K562 (cell line): ENCODE results near the gene CFAP92. TPM values are rescaled to one million over a fixed set of nuclear protein-coding genes. Genes with fewer than 3 reads are reported as not detected.

ENCODE experiments used
- ATAC-seq: fragments of 200-7000 bp; cut with Tn5 transposase; 3 replicates; pipeline ENCODE4 v1.9.1; 2020; ENCODE audit warnings: moderate library complexity
- BruUV-seq: library from RNA; stranded (reverse); fragments of 400-500 nt; replicated peaks from 2 replicates; lab custom pipeline; 2021; lab: Mats Ljungman, UMichigan
- CTCF ChIA-PET: fragments of 300-600 bp; formaldehyde crosslinking; extraction: SDS; loops from one replicate; lab custom pipeline; 2021; ENCODE audit warnings: low intra/inter-chr PET ratio; lab: Yijun Ruan, JAX
- POLR2A ChIA-PET: fragments of 300-600, 350-650 bp; sonication (Branson Sonifier 250); formaldehyde crosslinking; extraction: SDS; loops from one replicate; lab custom pipeline; 2021; ENCODE audit warnings: antibody characterized with exemption, inconsistent platforms; lab: Yijun Ruan, JAX
- DNase-seq, 4 experiments: peaks; one replicate each; pipeline versions ENCODE4 v3.0.0 to v3.0.0-alpha.2; 2011 to 2018; ENCODE audit warnings: low spot score in 3 of 4, mixed read lengths in 3 of 4; ENCODE audit errors: extremely low read depth in 1 of 4
- FAIRE-seq: peaks from 2 replicates; lab custom pipeline; 2011; peaks lifted over from hg19 to GRCh38; lab: Jason Lieb, UNC
- H2AFZ ChIP-seq: 2 replicates; pipeline ENCODE4 v1.6.0; 2011; ENCODE audit warnings: low read depth, low read length, control low read depth, inconsistent platforms
- H3K27ac ChIP-seq: fragments of 200-600 bp; 3 replicates; pipeline ENCODE4 v1.8.0; 2011; ENCODE audit warnings: low read depth, mild to moderate bottlenecking, control low read depth, inconsistent platforms, low read length, moderate library complexity, mixed read lengths; ENCODE audit errors: extremely low read depth
- H3K27me3 ChIP-seq, 2 experiments: fragments of 300-600 bp in 1 of 2; 2 replicates in 1 of 2; 3 replicates in 1 of 2; pipeline versions ENCODE4 v1.6.0 to v1.8.0; 2011; ENCODE audit warnings: inconsistent platforms in 2 of 2, low read length in 2 of 2, mild to moderate bottlenecking in 1 of 2, mixed read lengths in 1 of 2, moderate library complexity in 1 of 2; ENCODE audit not compliant: control insufficient read depth in 2 of 2, insufficient read depth in 2 of 2
- H3K36me3 ChIP-seq: fragments of 300-600 bp; 3 replicates; pipeline ENCODE4 v1.8.0; 2011; ENCODE audit warnings: mild to moderate bottlenecking, low read length, inconsistent platforms; ENCODE audit not compliant: control insufficient read depth, insufficient read depth
- H3K4me1 ChIP-seq, 2 experiments: fragments of 200-600 bp in 1 of 2; replicated peaks in 1 of 2; 2 replicates in 1 of 2; 3 replicates in 1 of 2; pipeline versions ENCODE4 v1.5.1 to v1.8.0; 2011; ENCODE audit warnings: inconsistent platforms in 2 of 2, low read length in 2 of 2, mild to moderate bottlenecking in 1 of 2, mixed read lengths in 1 of 2, moderate library complexity in 1 of 2; ENCODE audit not compliant: control insufficient read depth in 2 of 2, insufficient read depth in 2 of 2
- H3K4me2 ChIP-seq: 2 replicates; pipeline ENCODE4 v1.6.1; 2011; ENCODE audit warnings: low read length, control low read depth, inconsistent platforms, mixed read lengths; ENCODE audit not compliant: insufficient read depth
- H3K4me3 ChIP-seq: fragments of 200-600 bp; sonication (generic), shearing (Covaris generic); 2 replicates; pipeline ENCODE4 v1.5.1; 2016; ENCODE audit warnings: control low read depth, inconsistent platforms
- H3K79me2 ChIP-seq: fragments of 200-600 bp; 3 replicates; pipeline ENCODE4 v1.8.0; 2011; ENCODE audit warnings: low read length, inconsistent platforms; ENCODE audit not compliant: control insufficient read depth, insufficient read depth
- H3K9ac ChIP-seq, 2 experiments: 2 replicates each; pipeline versions ENCODE4 v1.6.0 to v1.6.1; 2011; ENCODE audit warnings: low read depth in 2 of 2, low read length in 2 of 2, control low read depth in 1 of 2, inconsistent platforms in 1 of 2, mild to moderate bottlenecking in 1 of 2, mixed read lengths in 1 of 2; ENCODE audit not compliant: insufficient read depth in 1 of 2
- H3K9me1 ChIP-seq: one replicate; pipeline ENCODE4 v1.6.0; 2011; ENCODE audit warnings: inconsistent platforms, mild to moderate bottlenecking, low read length, moderate library complexity; ENCODE audit not compliant: control insufficient read depth, insufficient read depth
- H3K9me3 ChIP-seq: replicated peaks from 2 replicates; pipeline ENCODE4 v1.5.1; 2011; ENCODE audit warnings: low read depth, low read length, inconsistent platforms; ENCODE audit not compliant: control insufficient read depth, insufficient read depth
- H4K20me1 ChIP-seq: replicated peaks from 2 replicates; pipeline ENCODE4 v1.6.1; 2011; ENCODE audit warnings: low read length, inconsistent platforms, mixed read lengths; ENCODE audit not compliant: control insufficient read depth, insufficient read depth
- CBX5 ChIP-seq: IDR thresholded peaks from 2 replicates; pipeline ENCODE4 v1.6.1; 2014; ENCODE audit warnings: low read depth, borderline replicate concordance
- DIDO1 ChIP-seq: fragments of 450-650 bp; IDR thresholded peaks from 2 replicates; pipeline ENCODE4 v1.6.1; 2016; ENCODE audit warnings: low read depth, missing biosample characterization, missing genetic modification characterization
- FIP1L1 ChIP-seq: fragments of 200-400 bp; formaldehyde crosslinking; IDR thresholded peaks from 2 replicates; pipeline ENCODE4 v1.6.1; 2018; ENCODE audit warnings: mild to moderate bottlenecking, low read depth, low read length; ENCODE audit not compliant: poor library complexity, severe bottlenecking
- GATAD2B ChIP-seq: fragments of 450-650 bp; IDR thresholded peaks from 2 replicates; pipeline ENCODE4 v1.6.1; 2017; ENCODE audit warnings: mild to moderate bottlenecking, borderline replicate concordance
- HDAC3 ChIP-seq: fragments of 450-650 bp; IDR thresholded peaks from 2 replicates; pipeline ENCODE4 v1.6.1; 2018; ENCODE audit warnings: borderline replicate concordance, mild to moderate bottlenecking, moderate library complexity; ENCODE audit not compliant: partially characterized antibody
- HMGN3 ChIP-seq: IDR thresholded peaks from 2 replicates; pipeline ENCODE4 v1.6.1; 2011; ENCODE audit warnings: borderline replicate concordance, low read depth, mild to moderate bottlenecking, mixed read lengths, low read length; ENCODE audit not compliant: insufficient read length; ENCODE audit errors: extremely low read depth
- PHF20 ChIP-seq: fragments of 450-650 bp; IDR thresholded peaks from 2 replicates; pipeline ENCODE4 v1.6.1; 2018; ENCODE audit not compliant: partially characterized antibody
- RFX5 ChIP-seq: IDR thresholded peaks from 2 replicates; pipeline ENCODE4 v1.6.1; 2011; ENCODE audit warnings: low read depth, mild to moderate bottlenecking, improper control_type of control experiment, low read length
- SRSF3 ChIP-seq: fragments of 200-400 bp; formaldehyde crosslinking; IDR thresholded peaks from 2 replicates; pipeline ENCODE4 v1.6.1; 2016; ENCODE audit warnings: mild to moderate bottlenecking, low read length, moderate library complexity; ENCODE audit not compliant: insufficient read depth
- TAF15 ChIP-seq: fragments of 200-400 bp; formaldehyde crosslinking; IDR thresholded peaks from 2 replicates; pipeline ENCODE4 v1.6.1; 2017; ENCODE audit warnings: mild to moderate bottlenecking, low read depth, low read length, moderate library complexity
- TRIM28 ChIP-seq: fragments of 450-650 bp; IDR thresholded peaks from 2 replicates; pipeline ENCODE4 v1.6.1; 2017
- WGBS: fragments of 100-300 bp; shearing (Covaris generic); methylation state at CpG from one replicate; pipeline ENCODE4 v1.1.6; 2016; ENCODE audit warnings: low coverage, mixed read lengths; ENCODE audit not compliant: insufficient coverage; ENCODE audit errors: missing lambda C conversion rate; 5-methylcytosine and 5-hydroxymethylcytosine counted together
- in situ Hi-C: fragments of 300-500 bp; cut with MboI; formaldehyde crosslinking; loops from 4 replicates; pipeline ENCODE4 v1.15.0; 2018; ENCODE audit warnings: inconsistent platforms, mixed read lengths
- intact Hi-C: fragments of 100-400 bp; cut with micrococcal nuclease; formaldehyde crosslinking; loops from 2 replicates; pipeline ENCODE4 v1.14.2; 2022
- polyA plus RNA-seq, 8 experiments: library from polyadenylated mRNA; depleted of rRNA in 4 of 8; stranded (reverse) in 5 of 8; unstranded in 3 of 8; fragments of >200 nt; fragmentation: Nextera tagmentation in 2 of 8; fragmentation: Illumina TruSeq in 1 of 8; extraction: Ambion mirVana in 2 of 8; extraction: Trizol in 1 of 8; gene quantifications; 2 replicates each; pipeline versions ENCODE4 v1.2.1 to v1.2.3, GENCODE V29; 2011 to 2014; ENCODE audit warnings: inconsistent platforms in 1 of 8, missing spikeins in 1 of 8
- total RNA-seq, 7 experiments: library from RNA; depleted of rRNA in 6 of 7; stranded (reverse); fragments of >200 nt in 6 of 7; fragmentation: Illumina TruSeq in 2 of 7; extraction: Trizol in 2 of 7; gene quantifications; 2 replicates each; pipeline versions ENCODE4 v1.2.1 to v1.2.3, GENCODE V29; 2011 to 2021; ENCODE audit warnings: low replicate concordance in 1 of 7
- TF ChIP-seq, protein P1 (sequence below), 2 experiments: fragments of 450-650 bp; IDR thresholded peaks; 2 replicates each; pipeline ENCODE4 v1.6.1; 2016; ENCODE audit warnings: mild to moderate bottlenecking in 2 of 2, borderline replicate concordance in 1 of 2, low read depth in 1 of 2, moderate library complexity in 1 of 2

Gene CFAP92
- total and polyA plus RNA-seq, 9 of the 15 experiments (the other 6 are each of a cell fraction or from before 2014, with no cell fraction given), result 0.06 to 0.62 (median 0.36) TPM

GRCh38 chr3:128867200-128868125 lies 126.4 kb downstream of the CFAP92 start:
- ATAC-seq (no peak), DNase-seq (no peak), FAIRE-seq (no peak)
- no peaks in the 10 kb centered on the region for H3K9me3 ChIP-seq
- no peak overlapping the region for H3K9ac ChIP-seq
- no peaks in the 10 kb centered on the region for H3K36me3 ChIP-seq
- BruUV-seq, result no TSS peak
- H3K27ac ChIP-seq, result no peak overlapping the region
- no peaks in the 10 kb centered on the region for H3K9me1 ChIP-seq
- no peak overlapping the region for H2AFZ ChIP-seq
- H3K4me3 ChIP-seq, result no peak overlapping the region
- no peaks in the 10 kb centered on the region for H4K20me1 ChIP-seq
- in situ Hi-C loops (loop anchor here (5.0 kb wide), 1 partner anchor 615 kb away; no protein-coding TSS in a partner anchor), intact Hi-C loops (no loop called here)
- ChIA-PET POLR2A (interaction anchor here (0.5 to 0.9 kb wide), 4 partner anchors 12 to 265 kb away, joined by 3 to 5 read pairs (median 3); no protein-coding TSS in a partner anchor), CTCF (interaction anchor here (0.6 kb wide), 1 partner anchor 720 kb away, joined by 4 read pairs; no protein-coding TSS in a partner anchor)
- H3K4me1 ChIP-seq, result peaks cover 11 to 20% of the 10 kb centered on the region in 2 experiments
- no peaks in the 10 kb centered on the region for H3K27me3 ChIP-seq
- 44% methylated on average over 4 of the region's 4 CpGs for WGBS
- H3K4me2 ChIP-seq, result no peak overlapping the region
- H3K79me2 ChIP-seq, result no peaks in the 10 kb centered on the region
- TF ChIP-seq PHF20, result peak; percentile 59
- no peak for TF ChIP-seq CBX5
- TF ChIP-seq SRSF3, result no peak
- no peak for TF ChIP-seq HMGN3
- TF ChIP-seq GATAD2B, result no peak
- no peak for TF ChIP-seq TRIM28
- TF ChIP-seq TAF15, result no peak
- TF ChIP-seq, protein P1, sequence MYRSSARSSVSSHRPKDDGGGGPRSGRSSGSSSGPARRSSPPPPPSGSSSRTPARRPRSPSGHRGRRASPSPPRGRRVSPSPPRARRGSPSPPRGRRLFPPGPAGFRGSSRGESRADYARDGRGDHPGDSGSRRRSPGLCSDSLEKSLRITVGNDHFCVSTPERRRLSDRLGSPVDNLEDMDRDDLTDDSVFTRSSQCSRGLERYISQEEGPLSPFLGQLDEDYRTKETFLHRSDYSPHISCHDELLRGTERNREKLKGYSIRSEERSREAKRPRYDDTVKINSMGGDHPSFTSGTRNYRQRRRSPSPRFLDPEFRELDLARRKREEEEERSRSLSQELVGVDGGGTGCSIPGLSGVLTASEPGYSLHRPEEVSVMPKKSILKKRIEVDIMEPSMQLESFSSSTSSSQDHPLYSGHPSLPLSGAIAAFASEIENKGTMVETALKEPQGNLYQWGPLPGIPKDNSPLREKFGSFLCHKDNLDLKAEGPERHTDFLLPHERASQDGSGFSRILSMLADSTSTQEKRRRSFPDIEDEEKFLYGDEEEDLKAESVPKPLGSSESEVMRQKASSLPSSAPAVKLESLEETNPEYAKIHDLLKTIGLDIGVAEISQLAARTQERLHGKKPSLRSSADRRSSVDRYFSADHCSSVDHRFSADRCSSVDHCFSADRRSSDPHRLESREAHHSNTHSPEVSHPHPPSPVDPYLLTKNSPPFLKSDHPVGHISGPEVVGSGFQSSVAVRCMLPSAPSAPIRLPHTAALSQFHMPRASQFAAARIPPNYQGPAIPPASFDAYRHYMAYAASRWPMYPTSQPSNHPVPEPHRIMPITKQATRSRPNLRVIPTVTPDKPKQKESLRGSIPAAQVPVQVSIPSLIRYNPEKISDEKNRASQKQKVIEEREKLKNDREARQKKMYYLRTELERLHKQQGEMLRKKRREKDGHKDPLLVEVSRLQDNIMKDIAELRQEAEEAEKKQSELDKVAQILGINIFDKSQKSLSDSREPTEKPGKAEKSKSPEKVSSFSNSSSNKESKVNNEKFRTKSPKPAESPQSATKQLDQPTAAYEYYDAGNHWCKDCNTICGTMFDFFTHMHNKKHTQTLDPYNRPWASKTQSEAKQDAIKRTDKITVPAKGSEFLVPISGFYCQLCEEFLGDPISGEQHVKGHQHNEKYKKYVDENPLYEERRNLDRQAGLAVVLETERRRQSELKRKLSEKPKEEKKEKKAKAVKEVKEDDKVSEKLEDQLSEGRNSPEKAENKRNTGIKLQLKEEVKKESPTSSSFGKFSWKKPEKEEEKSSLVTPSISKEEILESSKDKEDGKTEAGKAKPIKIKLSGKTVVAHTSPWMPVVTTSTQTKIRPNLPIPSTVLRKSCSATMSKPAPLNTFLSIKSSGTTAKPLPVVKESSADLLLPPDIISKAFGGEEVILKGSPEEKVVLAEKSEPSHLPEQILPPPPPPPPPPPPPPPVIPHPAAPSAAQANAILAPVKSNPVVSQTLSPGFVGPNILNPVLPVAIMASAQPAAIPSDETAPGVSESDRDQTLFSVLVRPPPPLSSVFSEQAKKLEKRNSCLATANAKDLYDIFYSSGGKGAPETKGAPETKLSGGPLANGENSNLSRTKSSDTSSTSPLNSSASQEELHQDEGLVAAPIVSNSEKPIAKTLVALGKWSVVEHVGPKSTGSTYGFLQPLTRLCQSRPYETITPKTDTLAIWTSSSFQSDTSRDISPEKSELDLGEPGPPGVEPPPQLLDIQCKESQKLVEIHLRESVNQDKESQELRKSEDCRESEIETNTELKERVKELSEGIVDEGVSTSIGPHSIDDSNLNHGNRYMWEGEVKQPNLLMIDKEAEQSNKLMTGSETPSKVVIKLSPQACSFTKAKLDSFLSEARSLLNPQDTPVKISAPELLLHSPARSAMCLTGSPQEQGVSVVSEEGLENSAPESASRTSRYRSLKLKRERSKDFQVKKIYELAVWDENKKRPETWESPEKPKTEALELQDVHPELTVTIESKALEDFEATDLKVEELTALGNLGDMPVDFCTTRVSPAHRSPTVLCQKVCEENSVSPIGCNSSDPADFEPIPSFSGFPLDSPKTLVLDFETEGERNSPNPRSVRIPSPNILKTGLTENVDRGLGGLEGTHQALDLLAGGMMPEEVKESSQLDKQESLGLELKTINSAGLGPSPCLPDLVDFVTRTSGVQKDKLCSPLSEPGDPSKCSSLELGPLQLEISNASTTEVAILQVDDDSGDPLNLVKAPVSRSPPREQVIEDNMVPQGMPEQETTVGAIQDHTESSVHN (IDR thresholded peaks at IDR 0.05; ENCODE audit: borderline replicate concordance in 1 of 2, low read depth in 1 of 2), result no peak
- TF ChIP-seq HDAC3, result no peak
- TF ChIP-seq RFX5, result no peak
- no peak for TF ChIP-seq FIP1L1
- no peak for TF ChIP-seq DIDO1 (tag)
